ENCODE results near the gene COL28A1. TPM values are rescaled to one million over a fixed set of nuclear protein-coding genes. Genes with fewer than 3 reads are reported as not detected.
"Not testable (repeated sequence)": the region's sequence is repeated elsewhere in the genome, so short reads cannot be mapped to it uniquely, and the experiment has no call there.

Gene COL28A1
- total RNA-seq, 1 donor from 2014 or later = 182 TPM

GRCh38 chr7:7563813-7564212 is 28.1 kb upstream of the COL28A1 start:
- intact Hi-C loops (cut with DNase I) = no loop called here
- DNase-seq (ENCODE audit: low spot score) (no peak), ATAC-seq (no peak)

- intact Hi-C loops (cut with DNase I) = no loop called here
- ATAC-seq = no peak
- no peak for DNase-seq (ENCODE audit: low spot score)
These were observed 27.6 kb upstream of the COL28A1 start for GRCh38 chr7:7563269-7563668.

- intact Hi-C loops (cut with DNase I) = no loop called here
- no peak for ATAC-seq
These were observed 27.1 kb upstream of the COL28A1 start for GRCh38 chr7:7562736-7563135.

GRCh38 chr7:7561591-7561990 is 25.9 kb upstream of the COL28A1 start:
- DNase-seq (ENCODE audit: low spot score); intact Hi-C loops (cut with DNase I); ATAC-seq: not testable (repeated sequence)

More at GRCh38 chr7:7562736-7563135, 27.1 kb upstream of the COL28A1 start:
- DNase-seq (ENCODE audit: low spot score) = no peak

- DNase-seq (ENCODE audit: low spot score) (no peak), ATAC-seq (no peak)
- intact Hi-C loops (cut with DNase I) = no loop called here
These were observed 21.6 kb upstream of the COL28A1 start for GRCh38 chr7:7557252-7557651.

GRCh38 chr7:7556852-7557251 is 21.2 kb upstream of the COL28A1 start:
- ATAC-seq (no peak), DNase-seq (ENCODE audit: low spot score) (no peak)
- intact Hi-C loops (cut with DNase I) = no loop called here

- intact Hi-C loops (cut with DNase I) = no loop called here
- no peak for ATAC-seq
- DNase-seq (ENCODE audit: low spot score) = no peak
These were observed 19.2 kb upstream of the COL28A1 start for GRCh38 chr7:7554649-7555575.

GRCh38 chr7:7554021-7554432 is 18.4 kb upstream of the COL28A1 start:
- ATAC-seq = no peak
- DNase-seq (ENCODE audit: low spot score) = no peak
- intact Hi-C loops (cut with DNase I) = no loop called here

GRCh38 chr7:7553386-7553785 is 17.7 kb upstream of the COL28A1 start:
- no peak for ATAC-seq
- intact Hi-C loops (cut with DNase I) = no loop called here

GRCh38 chr7:7552199-7552598 is 16.5 kb upstream of the COL28A1 start:
- intact Hi-C loops (cut with DNase I) = no loop called here
- DNase-seq (ENCODE audit: low spot score) (no peak), ATAC-seq (no peak)

More at GRCh38 chr7:7553386-7553785, 17.7 kb upstream of the COL28A1 start:
- no peak for DNase-seq (ENCODE audit: low spot score)

GRCh38 chr7:7550663-7551062 is 15.0 kb upstream of the COL28A1 start:
- DNase-seq (ENCODE audit: low spot score) (no peak), ATAC-seq (no peak)
- intact Hi-C loops (cut with DNase I) = no loop called here

- DNase-seq (ENCODE audit: low spot score) = no peak
- intact Hi-C loops (cut with DNase I) = no loop called here
- no peak for ATAC-seq
These were observed 12.7 kb upstream of the COL28A1 start for GRCh38 chr7:7548407-7548806.

- no peak for ATAC-seq
- intact Hi-C loops (cut with DNase I) = loop anchor here (5.0 kb wide), 1 partner anchor 120 kb away; no protein-coding TSS in a partner anchor
These were observed 6.7 kb upstream of the COL28A1 start for GRCh38 chr7:7542251-7542835.

GRCh38 chr7:7539711-7540110 is 4.0 kb upstream of the COL28A1 start:
- intact Hi-C loops (cut with DNase I) = loop anchor here (5.0 kb wide), 1 partner anchor 117 kb away; no protein-coding TSS in a partner anchor
- ATAC-seq = no peak
- DNase-seq (ENCODE audit: low spot score) = no peak

More at GRCh38 chr7:7542251-7542835, 6.7 kb upstream of the COL28A1 start:
- DNase-seq (ENCODE audit: low spot score) = no peak

GRCh38 chr7:7539152-7539551 is 3.5 kb upstream of the COL28A1 start:
- intact Hi-C loops (cut with DNase I) = no loop called here
- ATAC-seq = no peak
- DNase-seq (ENCODE audit: low spot score) = no peak

GRCh38 chr7:7537711-7538110 is 2.0 kb upstream of the COL28A1 start:
- intact Hi-C loops (cut with DNase I) = no loop called here
- no peak for ATAC-seq
- DNase-seq (ENCODE audit: low spot score) = no peak

GRCh38 chr7:7536396-7537019 is 835 bp upstream of the COL28A1 start:
- no peak for DNase-seq (ENCODE audit: low spot score)
- no peak for ATAC-seq
- intact Hi-C loops (cut with DNase I) = no loop called here

- intact Hi-C loops (cut with DNase I) = no loop called here
- ATAC-seq (no peak), DNase-seq (ENCODE audit: low spot score) (no peak)
These were observed 1.7 kb downstream of the COL28A1 start for GRCh38 chr7:7533831-7534430.

GRCh38 chr7:7529328-7529727 is 6.3 kb downstream of the COL28A1 start:
- ATAC-seq (peak; percentile 52), DNase-seq (ENCODE audit: low spot score) (no peak)
- intact Hi-C loops (cut with DNase I) = no loop called here

All from sciatic nerve (tissue), 2 donors.